Measurements from ENCODE around the gene MAST1. TPM values are rescaled to one million over a fixed set of nuclear protein-coding genes. Genes with fewer than 3 reads are reported as not detected.
A peak's percentile ranks its signal among the peaks of the same experiment; 100 is the strongest.

Gene MAST1
- total and polyA plus RNA-seq, 8 donors = 0.43 to 33.9 (median 1.3) TPM; not detected in 1

DNA sequence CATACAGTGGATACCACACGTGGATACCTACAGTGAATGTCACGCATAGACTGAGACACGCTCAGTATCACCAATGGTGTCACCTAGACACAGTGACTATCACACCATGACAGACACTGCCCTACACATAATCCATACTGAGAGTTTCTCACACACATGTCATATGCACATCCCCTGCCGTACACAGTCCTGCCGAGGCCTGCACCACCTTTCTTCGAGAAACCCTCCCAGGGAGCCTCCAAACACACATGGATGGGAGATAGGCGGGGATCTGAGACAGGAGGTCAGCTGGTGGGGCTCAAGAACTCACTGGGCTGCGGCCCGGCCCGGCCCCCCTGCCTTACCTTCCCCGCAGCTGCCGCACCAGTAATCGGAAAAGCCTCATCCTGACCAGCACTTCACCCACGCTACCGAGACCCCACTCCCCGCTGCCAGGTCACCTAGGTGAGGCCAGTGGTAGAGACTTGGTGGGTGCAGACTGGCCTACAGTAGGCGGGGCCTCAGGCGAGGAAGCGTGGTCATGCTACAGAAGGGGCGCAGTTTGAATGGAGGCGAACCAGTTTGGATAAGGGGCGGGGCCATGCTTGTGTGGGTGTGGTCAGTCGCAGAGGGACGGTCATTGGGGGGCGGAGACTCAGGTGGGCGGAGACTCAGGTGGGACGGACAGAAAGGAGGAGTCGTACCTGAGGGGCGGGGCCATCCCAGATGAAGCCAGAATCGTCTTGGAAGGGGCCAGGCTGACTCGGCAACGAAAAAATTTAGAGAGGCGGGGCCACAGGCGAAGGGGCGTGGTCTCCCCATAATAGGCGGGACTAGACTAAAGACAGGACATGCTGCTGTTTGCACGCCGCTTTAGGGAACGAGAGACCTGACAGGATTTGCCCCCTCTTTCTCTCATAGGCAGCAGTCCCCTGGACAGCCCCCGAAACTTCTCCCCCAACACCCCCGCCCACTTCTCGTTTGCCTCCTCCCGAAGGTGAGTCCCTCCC, 2.1 kb downstream of the MAST1 start:
- no peaks in the 10 kb centered on the region for H3K9me3 ChIP-seq
- peak overlapping the region; percentile 4 to 31 (median 26) for H3K4me3 ChIP-seq
- intact Hi-C loops (cut with DNase I; ENCODE audit: low total_unique reads) = no loop called here
- WGBS, 5 donors = 11 to 24% (median 22%) methylated on average over 31 to 43 of the region's 43 CpGs
- no peak for TF ChIP-seq POLR2AphosphoS5 (IDR thresholded peaks at IDR 0.05)
- no peak for TF ChIP-seq POLR2A (IDR thresholded peaks at IDR 0.05)
- TF ChIP-seq EP300 (IDR thresholded peaks at IDR 0.05) = no peak
- TF ChIP-seq, protein P1, sequence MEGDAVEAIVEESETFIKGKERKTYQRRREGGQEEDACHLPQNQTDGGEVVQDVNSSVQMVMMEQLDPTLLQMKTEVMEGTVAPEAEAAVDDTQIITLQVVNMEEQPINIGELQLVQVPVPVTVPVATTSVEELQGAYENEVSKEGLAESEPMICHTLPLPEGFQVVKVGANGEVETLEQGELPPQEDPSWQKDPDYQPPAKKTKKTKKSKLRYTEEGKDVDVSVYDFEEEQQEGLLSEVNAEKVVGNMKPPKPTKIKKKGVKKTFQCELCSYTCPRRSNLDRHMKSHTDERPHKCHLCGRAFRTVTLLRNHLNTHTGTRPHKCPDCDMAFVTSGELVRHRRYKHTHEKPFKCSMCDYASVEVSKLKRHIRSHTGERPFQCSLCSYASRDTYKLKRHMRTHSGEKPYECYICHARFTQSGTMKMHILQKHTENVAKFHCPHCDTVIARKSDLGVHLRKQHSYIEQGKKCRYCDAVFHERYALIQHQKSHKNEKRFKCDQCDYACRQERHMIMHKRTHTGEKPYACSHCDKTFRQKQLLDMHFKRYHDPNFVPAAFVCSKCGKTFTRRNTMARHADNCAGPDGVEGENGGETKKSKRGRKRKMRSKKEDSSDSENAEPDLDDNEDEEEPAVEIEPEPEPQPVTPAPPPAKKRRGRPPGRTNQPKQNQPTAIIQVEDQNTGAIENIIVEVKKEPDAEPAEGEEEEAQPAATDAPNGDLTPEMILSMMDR (IDR thresholded peaks at IDR 0.05) = no peak
- H3K36me3 ChIP-seq = no peaks in the 10 kb centered on the region
- DNase-seq = peak; percentile 71 to 84
- no peak overlapping the region for H3K27ac ChIP-seq
- H3K4me1 ChIP-seq = peaks cover 20 to 38% (median 32%) of the 10 kb centered on the region in 4 donors
- peaks cover 24 to 100% (median 79%) of the 10 kb centered on the region in 3 donors for H3K27me3 ChIP-seq

DNA sequence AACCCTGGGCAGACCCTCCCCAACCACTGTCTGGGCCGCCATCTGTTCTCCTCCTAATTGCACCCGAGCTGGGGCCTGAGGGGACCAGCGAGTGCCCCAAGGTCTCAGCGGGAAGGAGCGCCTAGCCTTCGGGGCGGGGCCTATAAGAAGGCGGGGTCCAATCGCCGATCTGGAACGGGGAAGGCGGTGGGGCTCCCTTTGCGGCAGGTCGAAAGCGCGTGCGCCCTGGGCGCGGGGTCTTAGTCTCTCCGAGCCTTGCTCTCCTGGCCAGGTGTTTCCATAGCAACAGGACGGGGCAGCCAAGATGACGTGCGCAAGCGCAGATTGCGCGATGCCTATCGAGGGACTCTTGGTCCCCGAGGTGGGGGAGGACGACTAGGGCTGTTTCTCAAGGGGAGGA, 2.8 kb downstream of the MAST1 start:
- H3K9me3 ChIP-seq = no peaks in the 10 kb centered on the region
- peaks cover 24 to 100% (median 72%) of the 10 kb centered on the region in 3 donors for H3K27me3 ChIP-seq
- peak in 1 of 2 donors; percentile 78 for DNase-seq
- 3 to 5% (median 4%) methylated on average over 8 to 29 of the region's 29 CpGs for WGBS, 5 donors
- no peaks in the 10 kb centered on the region for H3K36me3 ChIP-seq
- H3K27ac ChIP-seq = no peak overlapping the region
- peaks cover 20 to 34% (median 27%) of the 10 kb centered on the region in 4 donors for H3K4me1 ChIP-seq
- intact Hi-C loops (cut with DNase I; ENCODE audit: low total_unique reads) = no loop called here
- peak overlapping the region; percentile 4 to 31 (median 26) for H3K4me3 ChIP-seq
- TF ChIP-seq POLR2AphosphoS5 (IDR thresholded peaks at IDR 0.05) = no peak
- no peak for TF ChIP-seq POLR2A (IDR thresholded peaks at IDR 0.05)
- TF ChIP-seq, protein P1 (IDR thresholded peaks at IDR 0.05) = no peak
- no peak for TF ChIP-seq EP300 (IDR thresholded peaks at IDR 0.05)

DNA sequence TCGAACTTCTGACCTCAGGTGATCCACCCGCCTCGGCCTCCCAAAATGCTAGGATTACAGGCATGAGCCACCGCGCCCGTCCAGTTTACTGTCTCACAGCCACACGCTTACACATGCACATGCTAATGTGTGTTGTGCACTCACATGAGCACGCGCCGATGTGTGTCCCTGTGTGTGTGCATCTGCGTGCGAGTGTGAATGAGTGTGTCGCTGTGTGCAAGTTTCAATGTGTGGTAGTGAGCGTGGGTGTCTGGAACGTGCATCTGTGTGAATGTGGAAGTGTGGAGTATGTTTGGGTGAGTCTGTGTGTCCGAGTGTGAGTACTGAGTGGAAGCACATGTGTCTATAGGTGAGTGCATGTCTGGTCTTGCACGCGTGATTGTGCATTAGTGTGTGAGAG, 4.2 kb downstream of the MAST1 start:
- Histone ChIP-seq H3K36me3 (no peaks in the 10 kb centered on the region), H3K4me3 (no peak overlapping the region), H3K9me3 (no peaks in the 10 kb centered on the region), H3K4me1 (peaks cover 24 to 36% (median 28%) of the 10 kb centered on the region in 4 donors), H3K27me3 (peaks cover 24 to 100% (median 62%) of the 10 kb centered on the region in 3 donors), H3K27ac (no peak overlapping the region)
- no peak for TF ChIP-seq POLR2A (IDR thresholded peaks at IDR 0.05)
- TF ChIP-seq, protein P1 (IDR thresholded peaks at IDR 0.05) = no peak
- TF ChIP-seq EP300 (IDR thresholded peaks at IDR 0.05) = no peak
- no peak for TF ChIP-seq POLR2AphosphoS5 (IDR thresholded peaks at IDR 0.05)
- intact Hi-C loops (cut with DNase I; ENCODE audit: low total_unique reads) = no loop called here
- 90 to 94% (median 93%) methylated on average over 18 of the region's 18 CpGs for WGBS, 5 donors
- DNase-seq = no peak

- 83 to 92% (median 85%) methylated on average over 11 of the region's 11 CpGs for whole genome bisulfite sequencing, 5 donors
- Histone ChIP-seq H3K9me3 (no peaks in the 10 kb centered on the region), H3K27ac (no peak overlapping the region), H3K4me3 (no peak overlapping the region), H3K27me3 (peaks cover 24 to 100% (median 54%) of the 10 kb centered on the region in 3 donors), H3K36me3 (no peaks in the 10 kb centered on the region), H3K4me1 (peaks cover 24 to 35% (median 29%) of the 10 kb centered on the region in 4 donors)
- no peak for DNase-seq
- intact Hi-C loops (cut with DNase I; ENCODE audit: low total_unique reads) = no loop called here
- TF ChIP-seq POLR2A (IDR thresholded peaks at IDR 0.05) (no peak), POLR2AphosphoS5 (IDR thresholded peaks at IDR 0.05) (no peak), EP300 (IDR thresholded peaks at IDR 0.05) (no peak)
- TF ChIP-seq, protein P1 (IDR thresholded peaks at IDR 0.05) = no peak
Observed at GRCh38 chr19:12843328-12843727, 5.0 kb downstream of the MAST1 start.

Data from stomach (tissue), 9 donors.